GM18867 (cell line): Measurements from ENCODE around the gene S100A14.

Experiments
- ATAC-seq: cut with Tn5 transposase; IDR thresholded peaks from one replicate; pipeline ENCODE4 v1.9.1; 2021; ENCODE audit warnings: mild to moderate bottlenecking, moderate library complexity; ENCODE audit not compliant: unreplicated experiment

S100A14 gene

DNA sequence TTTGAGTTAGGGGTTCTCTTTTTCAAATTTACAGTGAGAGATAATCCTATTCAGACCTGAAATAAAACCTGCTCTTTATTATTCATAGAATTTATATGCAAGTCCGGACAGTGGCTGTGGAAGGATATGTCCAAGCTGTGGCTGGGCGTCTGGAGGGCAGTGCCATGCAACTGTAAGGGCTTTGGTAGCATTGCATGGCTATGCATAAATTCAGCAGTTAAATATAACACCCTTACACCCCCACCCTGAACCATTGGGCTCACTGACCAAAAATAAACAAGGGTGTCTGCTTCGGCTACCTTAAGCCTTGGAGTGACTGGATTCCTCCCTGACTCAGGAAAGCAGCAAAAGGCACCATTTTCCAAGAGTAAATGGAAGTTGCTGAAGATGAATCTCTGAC lies 23.2 kb upstream of the S100A14 start:
- ATAC-seq, result no peak

DNA sequence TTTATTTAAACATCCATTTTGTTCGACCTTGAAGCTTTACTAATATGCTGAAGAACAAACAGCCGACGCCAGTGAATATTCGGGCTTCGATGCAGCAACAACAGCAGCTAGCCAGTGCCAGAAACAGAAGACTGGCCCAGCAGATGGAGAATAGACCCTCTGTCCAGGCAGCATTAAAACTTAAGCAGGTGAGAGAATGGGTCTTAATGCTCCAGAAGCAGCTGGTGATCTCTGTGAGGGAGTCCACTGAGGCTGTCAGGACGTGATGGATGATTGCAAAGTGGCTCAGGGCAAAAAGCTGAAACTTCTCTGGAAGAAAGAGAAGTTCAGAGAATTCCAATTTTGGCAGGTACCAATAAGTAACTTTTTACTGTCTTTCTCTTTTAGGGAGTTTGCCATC lies 22.1 kb upstream of the S100A14 start:
- ATAC-seq, result no peak

DNA sequence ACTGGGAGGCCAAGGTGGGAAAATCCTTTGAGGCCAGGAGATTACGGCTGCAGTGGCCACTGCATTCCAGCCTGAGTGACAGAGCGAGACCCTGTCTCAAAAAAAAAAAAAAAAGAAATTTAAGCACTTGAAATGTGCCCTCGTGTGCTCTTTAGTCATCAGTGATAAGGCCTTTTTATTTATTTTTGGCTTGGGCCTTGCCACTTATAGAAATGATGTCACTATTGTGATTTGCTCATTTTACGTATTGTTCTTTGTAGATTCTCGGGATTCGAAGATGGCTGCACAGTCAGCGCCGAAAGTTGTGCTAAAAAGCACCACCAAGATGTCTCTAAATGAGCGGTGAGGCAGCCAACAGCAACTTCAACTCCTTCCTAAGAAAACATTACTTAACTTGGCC lies 20.2 kb upstream of the S100A14 start:
- ATAC-seq, result no peak

DNA sequence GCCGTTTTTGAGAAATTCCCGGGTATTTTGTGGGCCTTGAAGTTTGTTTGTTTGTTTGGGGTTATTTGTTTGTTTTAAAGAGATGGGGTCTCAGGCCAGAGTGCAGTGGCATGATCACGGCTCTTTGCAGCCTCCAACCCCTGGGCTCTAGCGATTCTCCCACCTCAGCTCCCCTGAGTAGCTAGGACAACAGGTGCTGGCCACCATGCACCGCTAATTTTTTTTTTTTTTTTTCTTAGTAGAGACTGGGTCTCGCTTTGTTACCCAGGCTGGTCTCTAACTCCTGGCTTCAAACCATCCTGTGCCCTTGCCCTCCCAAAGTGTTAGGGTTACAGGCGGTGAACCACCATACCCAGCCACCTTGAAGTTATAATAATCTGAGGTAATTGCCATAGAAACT lies 19.7 kb upstream of the S100A14 start:
- ATAC-seq, result no peak

DNA sequence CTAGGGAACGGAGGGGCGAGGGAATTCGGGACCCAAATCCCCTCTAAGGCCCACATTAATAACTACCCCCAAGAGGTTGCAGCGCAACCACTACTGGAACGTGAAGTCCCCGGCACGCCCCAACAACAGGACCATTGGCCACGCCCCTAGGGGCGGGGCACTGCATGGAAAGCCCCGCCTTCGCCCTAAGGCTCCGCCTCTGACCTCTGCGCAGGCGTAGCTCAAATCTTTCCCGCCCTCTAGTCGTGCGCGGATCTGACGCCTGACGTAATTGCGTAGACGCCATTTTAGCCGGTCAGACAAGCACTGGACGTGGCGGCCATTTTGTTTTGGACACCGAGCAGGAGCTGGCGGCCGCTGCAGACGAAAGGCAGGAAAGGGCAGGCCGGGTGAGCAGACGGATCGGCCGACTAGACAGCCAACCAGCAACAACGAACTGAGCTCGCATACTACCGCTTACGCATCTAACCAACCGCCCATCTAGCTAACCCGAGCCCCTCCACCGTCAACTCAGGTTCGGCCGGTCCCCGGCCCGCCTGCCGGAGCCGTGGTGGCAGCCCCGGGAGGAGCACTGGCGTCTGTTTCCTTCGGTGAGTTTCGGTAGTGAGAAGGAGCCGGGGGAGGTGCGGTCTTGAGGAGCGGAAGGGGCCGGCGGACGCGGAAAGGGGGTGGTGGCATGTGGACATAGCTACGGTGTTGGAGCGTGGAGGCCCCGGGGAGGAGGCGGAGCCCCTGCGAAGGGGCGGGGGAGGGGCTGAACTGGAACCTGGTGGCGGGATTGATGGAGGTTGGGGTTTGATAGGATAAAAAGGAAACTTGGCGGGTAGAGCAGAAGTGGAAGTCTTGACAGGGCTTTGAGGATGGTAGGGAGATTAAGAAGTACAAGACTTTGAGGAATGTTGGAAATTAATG lies 17.9 kb upstream of the S100A14 start, which contains the start of gene CHTOP:
Gene CHTOP (plus strand): TSS at position 313 of the 912 bp plus-strand sequence. CDS start 2,523 bp downstream, outside the sequence.
- peak; percentile 85 for ATAC-seq

DNA sequence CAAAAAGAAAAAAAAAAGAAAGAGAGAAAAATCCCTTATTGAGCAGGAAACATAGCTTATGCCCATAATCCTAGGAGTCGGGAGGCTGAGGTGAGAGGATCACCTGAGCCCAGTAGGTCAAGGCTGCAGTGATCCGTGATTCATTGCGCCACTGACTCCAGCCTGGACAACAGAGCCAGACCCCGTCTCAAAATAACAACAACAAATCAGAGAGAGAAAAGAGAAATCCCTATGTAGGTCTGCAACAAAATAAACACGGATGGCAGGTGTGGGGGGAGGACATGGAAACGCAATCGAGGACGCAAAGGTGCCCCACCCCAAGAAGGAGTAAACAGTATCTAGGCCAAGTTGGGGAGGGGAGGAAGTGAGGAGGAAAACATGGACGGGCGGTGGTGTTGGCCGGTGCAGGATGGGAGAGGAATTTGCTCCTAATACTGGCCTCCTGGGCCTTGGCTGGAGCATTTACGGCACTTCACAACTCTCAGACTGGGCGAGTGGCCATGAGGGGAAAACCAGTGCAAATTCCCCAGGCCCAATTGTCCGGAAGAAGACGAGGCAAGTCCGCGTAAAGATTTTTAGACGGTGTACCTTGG lies 17.1 kb upstream of the S100A14 start:
- ATAC-seq, result peak; percentile 7

DNA sequence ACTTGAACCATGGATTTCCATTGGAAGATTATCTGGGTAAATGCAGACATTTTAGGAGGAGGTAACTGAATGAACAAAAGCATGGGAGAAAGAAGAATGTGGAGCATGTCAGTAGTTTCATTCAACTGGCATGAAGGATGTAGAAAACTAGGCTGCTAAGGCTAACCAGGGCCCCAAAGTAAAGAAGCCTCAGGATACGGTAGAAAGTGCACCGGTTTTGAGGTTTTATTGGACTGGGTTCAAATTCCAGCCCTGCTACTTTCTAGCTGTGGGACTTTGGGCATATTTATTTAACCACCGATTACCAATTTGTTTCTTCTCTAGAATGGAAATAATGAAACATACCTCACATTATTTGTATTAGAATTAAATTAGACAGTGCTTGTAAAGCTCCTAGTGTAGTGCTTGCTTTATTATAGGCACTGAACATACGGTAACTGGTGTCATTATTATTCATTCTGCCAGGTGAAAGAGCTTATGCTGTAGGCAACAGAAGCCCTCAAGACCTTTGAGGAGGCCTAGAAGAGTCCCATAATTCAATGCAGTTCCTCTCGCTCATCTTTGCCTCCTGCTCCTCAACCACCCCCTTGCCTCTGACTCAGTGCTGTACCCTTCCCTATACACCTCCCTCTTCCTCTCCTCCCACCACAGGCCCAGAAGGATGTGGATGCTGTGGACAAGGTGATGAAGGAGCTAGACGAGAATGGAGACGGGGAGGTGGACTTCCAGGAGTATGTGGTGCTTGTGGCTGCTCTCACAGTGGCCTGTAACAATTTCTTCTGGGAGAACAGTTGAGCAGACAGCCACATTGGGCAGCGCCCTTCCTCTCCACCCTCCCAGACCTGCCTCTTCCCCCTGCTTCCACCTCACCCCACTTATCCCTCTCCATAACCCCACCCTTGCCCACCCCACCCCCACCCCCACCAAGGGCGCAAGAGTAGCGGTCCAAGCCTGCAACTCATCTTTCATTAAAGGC lies 15.2 kb upstream of the S100A14 start:
- ATAC-seq, result no peak

DNA sequence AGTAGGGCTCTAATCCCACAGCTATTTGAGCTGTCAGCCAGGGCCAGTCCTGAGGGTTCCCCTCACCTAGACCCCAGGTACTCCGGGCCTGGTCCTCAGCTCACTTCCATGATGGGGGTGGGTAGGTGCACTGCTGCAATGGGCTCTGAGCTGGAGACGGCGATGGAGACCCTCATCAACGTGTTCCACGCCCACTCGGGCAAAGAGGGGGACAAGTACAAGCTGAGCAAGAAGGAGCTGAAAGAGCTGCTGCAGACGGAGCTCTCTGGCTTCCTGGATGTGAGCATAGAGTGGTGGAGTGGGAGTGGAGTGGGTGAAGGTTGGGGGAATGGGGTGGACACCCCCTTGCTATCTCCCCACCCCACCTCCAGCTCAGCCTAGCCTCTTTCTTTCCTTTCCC lies 14.3 kb upstream of the S100A14 start:
- ATAC-seq, result no peak

DNA sequence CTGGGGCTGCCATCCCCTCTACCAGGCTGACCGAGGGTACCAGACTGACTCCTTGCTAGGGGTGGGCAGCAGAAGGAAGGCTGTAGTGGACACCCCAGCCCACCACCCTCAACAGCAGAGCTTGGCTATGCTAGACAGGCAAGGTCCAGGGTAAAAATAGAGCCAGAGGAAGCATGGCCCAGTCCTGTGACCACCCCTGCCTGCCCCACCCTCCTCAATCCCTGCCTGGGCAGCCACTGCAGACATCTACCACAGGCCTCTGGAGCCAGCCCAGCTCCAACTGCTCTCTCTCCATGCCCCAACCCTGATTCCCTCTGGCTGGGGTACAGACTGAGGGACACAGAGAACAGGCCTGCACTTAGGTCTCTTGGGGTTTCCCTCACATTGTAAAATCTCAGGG lies 13.8 kb upstream of the S100A14 start:
- ATAC-seq, result no peak

DNA sequence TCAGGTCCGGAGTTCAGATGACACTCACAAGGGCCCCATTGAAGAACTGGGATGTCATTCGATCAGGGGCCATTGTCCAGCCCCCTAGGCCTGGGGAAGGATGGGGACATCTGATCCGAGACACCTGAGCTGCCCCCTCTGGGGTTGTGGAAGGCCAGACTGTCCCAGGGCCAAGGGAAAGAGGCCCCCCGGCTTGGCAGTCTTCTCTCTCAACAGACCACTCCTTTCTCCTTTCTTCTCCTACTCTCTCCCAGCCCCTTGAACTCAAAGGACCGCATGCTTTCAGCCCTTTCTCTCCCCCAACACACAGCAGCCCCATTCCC lies 13.2 kb upstream of the S100A14 start:
- ATAC-seq, result no peak

DNA sequence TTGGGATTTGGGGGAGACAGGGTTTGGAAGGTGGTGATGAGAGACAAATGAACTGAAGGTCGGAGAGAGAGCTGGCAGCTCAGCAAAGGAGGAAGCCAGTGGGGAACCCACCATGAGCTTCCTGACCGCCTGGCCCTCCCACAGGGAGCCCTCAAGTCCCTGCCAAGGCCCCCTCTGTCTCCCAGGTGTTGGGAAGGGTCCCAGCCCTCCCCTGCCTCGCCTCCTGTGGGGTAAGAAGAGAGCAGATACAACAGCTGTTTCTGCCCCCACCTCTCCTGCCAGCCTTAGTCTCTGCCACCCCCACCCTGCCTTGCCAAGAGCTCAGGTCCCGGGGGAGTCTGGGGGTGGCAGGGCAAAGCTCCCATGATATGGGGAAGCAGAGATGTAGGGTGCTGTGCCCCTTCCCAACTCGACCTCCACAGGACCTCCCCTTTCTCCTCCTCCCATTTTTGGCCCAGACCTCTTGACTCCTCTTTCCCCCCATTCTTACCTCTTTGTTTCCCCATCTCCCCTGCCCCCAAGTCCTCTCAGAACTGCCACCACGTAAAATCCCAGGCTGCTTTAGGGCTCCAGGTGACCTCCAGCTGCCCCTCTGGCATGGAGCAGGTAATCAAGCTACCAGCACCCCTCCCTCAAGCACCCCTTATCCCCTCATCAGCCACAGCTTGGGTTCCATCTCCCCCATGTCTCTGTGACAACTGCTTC lies 12.7 kb upstream of the S100A14 start:
- no peak for ATAC-seq

DNA sequence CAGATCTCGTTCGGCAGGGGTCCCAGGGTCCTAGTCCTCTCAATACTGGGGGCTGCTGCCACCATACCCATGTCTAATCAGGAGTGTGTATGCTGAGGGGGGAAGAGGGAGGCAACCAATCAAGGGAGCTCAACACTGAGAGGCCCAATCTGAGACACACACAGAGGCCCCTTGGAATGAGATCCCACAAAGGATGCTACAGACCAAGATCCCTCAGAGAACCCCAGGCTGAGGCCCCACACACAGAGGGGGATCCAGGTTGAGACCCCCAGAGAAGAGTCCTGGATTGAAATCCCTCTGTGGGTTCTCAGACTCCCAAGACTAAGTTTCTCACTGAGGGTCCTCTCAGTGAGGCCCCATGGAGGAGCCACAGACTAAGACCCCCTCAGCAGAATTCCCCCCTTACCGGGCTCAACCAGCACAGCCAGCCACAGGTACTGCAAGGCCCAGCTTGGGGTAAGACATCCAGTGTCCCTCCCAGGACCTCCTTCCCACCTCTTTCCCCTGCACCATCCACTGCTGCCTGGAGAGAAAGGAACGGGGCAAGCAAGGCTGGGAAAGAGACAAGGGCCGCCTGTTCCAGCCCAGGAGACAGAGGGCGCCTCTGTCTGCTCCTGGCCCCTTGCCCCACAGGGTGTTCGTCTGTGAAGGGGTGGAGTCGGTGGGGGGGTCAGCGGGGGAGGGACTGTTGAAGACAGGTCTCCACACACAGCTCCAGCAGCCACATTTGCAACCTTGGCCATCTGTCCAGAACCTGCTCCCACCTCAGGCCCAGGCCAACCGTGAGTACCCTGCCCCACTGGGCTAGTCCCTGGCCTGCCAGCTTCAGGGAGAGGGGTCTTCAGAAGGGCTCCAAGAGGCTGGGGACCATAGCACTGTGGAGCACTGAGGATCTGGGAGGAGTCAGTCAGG lies 11.8 kb upstream of the S100A14 start, which contains the start of gene S100A1:
Gene S100A1 (plus strand): TSS at position 720 of the 912 bp plus-strand sequence. CDS start 2,088 bp downstream, outside the sequence.
- no peak for ATAC-seq

DNA sequence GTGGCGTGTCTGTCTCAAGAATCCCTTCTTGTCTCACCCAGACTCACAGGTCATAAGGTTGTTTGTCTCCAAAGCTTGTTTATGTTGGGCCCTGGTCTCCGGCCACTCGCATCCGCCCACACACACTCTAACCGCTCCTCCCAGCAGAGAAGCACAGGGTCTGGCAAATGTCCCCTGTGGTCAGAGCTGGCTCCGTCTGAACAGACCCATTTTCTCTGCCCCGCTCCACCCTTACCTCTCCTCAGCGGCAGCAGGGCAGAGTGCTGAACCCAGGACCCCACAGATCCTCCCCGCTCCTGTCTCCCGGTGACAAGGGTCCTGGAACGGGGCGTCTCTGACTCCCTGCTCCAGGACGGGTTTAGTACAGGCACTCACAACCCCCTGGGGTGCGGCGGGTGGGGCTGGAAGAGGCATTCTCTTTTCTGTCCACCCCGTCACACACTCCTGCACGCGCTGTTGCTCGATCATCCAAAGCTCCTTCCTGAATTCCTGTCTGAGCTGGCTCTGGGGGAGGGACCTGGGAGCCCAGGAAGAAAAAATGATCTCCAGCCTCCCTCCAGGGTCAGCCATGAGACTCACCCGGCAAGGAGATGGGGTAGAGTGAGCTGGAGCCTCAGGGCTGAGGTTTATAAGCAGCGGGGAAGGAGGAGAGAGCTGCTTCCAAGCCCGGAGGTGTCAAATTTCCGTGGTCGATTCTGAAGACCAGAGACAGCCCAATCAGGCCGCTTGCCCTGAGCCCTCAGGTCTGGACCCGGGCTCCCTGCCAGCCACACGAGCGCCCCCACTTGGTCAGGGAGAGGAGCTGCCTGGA lies 11.0 kb upstream of the S100A14 start, which contains the start of gene S100A13:
Gene S100A13 (minus strand): TSS at position 602 of the 811 bp plus-strand sequence. CDS start 1,033 bp downstream, outside the sequence.
- no peak for ATAC-seq

DNA sequence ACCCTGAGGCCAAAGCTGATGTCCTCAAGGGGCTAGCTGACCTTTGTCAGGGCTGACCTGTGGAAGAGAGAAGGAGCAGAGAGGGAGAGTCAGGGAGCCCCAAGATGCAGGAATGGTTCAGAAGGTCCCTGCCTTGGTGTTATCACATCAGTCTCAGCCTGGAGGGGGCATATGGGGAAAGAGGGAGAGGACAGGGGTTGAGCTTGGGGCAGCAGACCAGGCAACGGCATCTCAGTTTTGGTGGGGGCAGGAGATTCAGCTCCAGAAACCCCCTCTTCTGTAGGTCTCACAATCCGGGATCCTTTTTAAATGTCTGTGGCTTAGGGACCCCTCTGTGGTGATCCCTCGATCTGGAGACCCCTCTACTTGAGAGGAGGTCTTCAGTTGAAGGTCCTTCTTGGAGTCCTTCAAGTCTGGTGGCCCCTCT lies 10.4 kb upstream of the S100A14 start:
- no peak for ATAC-seq

DNA sequence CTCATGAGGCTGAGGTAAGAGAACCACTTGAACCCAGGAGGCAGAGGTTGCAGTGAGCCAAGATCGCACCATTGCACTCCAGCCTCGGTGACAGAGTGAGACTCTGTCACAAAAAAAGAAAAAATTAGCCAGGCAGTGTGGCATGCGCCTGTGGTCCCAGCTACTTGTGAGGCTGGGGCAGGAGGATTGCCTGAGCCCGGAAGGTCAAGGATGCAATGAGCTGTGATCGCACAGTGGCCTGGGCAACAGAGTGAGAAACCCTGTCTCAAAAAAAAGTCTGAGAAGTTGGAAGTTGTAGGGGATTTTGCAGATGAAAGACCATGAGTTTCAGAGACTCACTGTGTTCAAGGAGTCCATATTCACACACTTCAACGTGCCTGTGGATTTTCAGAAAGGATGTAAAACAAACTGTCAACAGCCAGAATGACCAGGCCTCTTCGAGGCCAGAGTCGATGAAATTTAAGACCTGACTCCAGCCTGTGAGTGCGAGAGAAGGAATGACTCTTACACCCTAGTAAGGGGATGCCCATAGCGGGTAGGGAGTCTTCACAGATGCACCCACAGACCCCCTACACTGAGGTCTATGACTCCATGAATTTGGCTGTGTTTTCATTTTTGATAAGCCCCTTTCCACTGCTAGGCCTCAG lies 9.0 kb upstream of the S100A14 start:
- ATAC-seq, result no peak

DNA sequence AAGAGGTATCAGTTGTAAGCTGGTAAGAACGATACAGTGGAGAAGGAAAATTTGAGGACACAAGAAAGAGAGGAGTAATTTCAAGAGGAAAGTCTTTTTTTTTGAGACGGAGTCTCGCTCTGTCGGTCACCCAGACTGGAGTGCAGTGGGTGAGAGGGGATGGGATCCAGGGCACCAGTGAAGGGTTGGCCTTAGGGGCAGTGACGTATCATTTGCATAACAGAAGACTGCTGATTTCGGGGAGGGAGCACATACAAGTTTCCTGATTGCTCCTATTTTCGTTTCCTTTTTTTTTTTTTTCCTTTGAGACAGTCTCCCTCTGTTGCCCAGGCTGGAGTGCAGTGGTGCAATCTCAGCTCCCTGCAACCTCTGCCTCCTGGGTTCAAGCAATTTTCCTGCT lies 7.0 kb upstream of the S100A14 start:
- no peak for ATAC-seq

DNA sequence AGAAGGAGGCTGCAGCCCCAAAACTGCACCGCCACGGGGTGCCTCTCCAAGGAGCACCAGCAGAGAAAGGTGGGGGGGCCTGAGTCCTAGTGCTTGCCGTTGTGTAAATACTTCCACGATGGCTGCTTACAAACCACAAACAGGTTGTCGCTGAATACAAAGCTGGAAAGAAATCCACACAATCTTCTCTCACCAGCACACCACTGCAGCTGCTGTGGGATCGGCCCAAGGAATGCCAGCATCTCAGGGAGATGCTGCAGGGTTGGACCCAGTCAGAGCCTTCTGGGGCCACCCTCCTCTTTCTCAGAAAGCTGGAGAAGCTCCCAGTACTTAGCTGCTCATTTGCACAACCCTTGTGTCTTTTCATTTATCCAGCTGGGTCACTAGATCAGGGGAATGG lies 3.0 kb upstream of the S100A14 start:
- ATAC-seq, result no peak

DNA sequence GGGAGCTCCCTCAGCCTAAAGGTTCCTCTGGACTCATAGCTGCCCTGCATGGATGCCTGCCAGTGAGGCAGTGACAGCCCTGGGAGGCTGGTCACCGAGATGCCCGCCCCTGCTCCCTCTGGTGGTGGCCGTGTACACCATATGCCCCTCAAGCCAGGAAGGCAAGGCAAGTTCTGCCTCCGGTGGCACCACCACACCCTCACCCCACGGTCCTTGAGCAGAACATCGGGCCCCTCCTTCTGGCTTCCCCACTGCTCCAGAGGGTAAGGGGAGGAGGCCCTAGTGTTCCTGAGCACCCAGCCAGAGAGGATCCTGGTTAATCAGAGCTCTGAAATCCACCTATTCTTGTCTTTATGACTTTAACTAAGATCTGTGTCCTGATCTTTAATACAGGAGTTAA lies 1.5 kb upstream of the S100A14 start:
- peak; percentile 78 for ATAC-seq
